Liver (tissue), 3 donors: ENCODE data around the gene INTS15.

Source experiments
- CTCF ChIP-seq: fragments of 150-350 bp; IDR thresholded peaks from 2 replicates; pipeline ENCODE4 v1.5.1; 2017; ENCODE audit warnings: improper control_type of control experiment, low read depth, low read length; ENCODE audit not compliant: missing input control
- FOXA1 ChIP-seq: IDR thresholded peaks from 2 replicates; pipeline ENCODE4 v1.6.1; 2016; ENCODE audit warnings: antibody characterized with exemption
- RAD21 ChIP-seq, 2 donors: IDR thresholded peaks; 2 replicates each; pipeline ENCODE4 v1.6.1; 2016; ENCODE audit warnings: antibody characterized with exemption in 2 of 2, mild to moderate bottlenecking in 2 of 2
- ZBTB33 ChIP-seq: IDR thresholded peaks from 2 replicates; pipeline ENCODE4 v1.6.1; 2016; ENCODE audit warnings: antibody characterized with exemption
- donor health status: healthy.
- donor health status: healthy.

- TF ChIP-seq RAD21 (IDR thresholded peaks at IDR 0.05) (no peak), ZBTB33 (no peak), CTCF (no peak), FOXA1 (no peak)
Measured at GRCh38 chr7:6576024-6576866, 13.6 kb upstream of the INTS15 start.
